ENCODE measurements around the gene CCDC170. TPM values are rescaled to one million over a fixed set of nuclear protein-coding genes. Genes with fewer than 3 reads are reported as not detected.

The CCDC170 gene
- total and polyA plus RNA-seq, 2 donors (not counting 1 experiment from before 2014, with no cell fraction given): 0.76 to 0.83 TPM

GRCh38 chr6:151498327-151498726 is 4.5 kb downstream of the CCDC170 start:
- Histone ChIP-seq H3K4me2 (ENCODE audit: extremely low read depth, insufficient read depth, low read length) (no peak overlapping the region), H3K27me3 (ENCODE audit: control insufficient read depth, insufficient read depth, low read length) (no peaks in the 10 kb centered on the region), H3K4me1 (ENCODE audit: control insufficient read depth, extremely low read depth, insufficient read depth, low read length) (peaks cover 2% of the 10 kb centered on the region), H2AFZ (ENCODE audit: low read length) (no peak overlapping the region), H3K9ac (ENCODE audit: insufficient read depth, low read length) (no peak overlapping the region), H3K9me3 (ENCODE audit: control insufficient read depth, insufficient read depth, low read depth, low read length) (no peaks in the 10 kb centered on the region), H3K4me3 (replicated peaks in 1 of 4; ENCODE audit: control extremely low read depth in 1 of 4, insufficient read depth in 1 of 4, low read depth in 3 of 4, low read length in 4 of 4) (no peak overlapping the region), H3K79me2 (ENCODE audit: control insufficient read depth, insufficient read depth, low read length) (no peaks in the 10 kb centered on the region), H4K20me1 (ENCODE audit: control insufficient read depth, extremely low read depth, insufficient read depth, low read length) (no peaks in the 10 kb centered on the region), H3K36me3 (ENCODE audit: control insufficient read depth, insufficient read depth, low read length) (no peaks in the 10 kb centered on the region), H3K27ac (ENCODE audit: insufficient read depth, low read length) (no peak overlapping the region)
- TF ChIP-seq CTCF (conservative IDR thresholded peaks at IDR 0.05 in 1 of 2, IDR thresholded peaks at IDR 0.05 in 1 of 2; ENCODE audit: low read depth in 1 of 2, low read length in 2 of 2) (no peak), EZH2 (IDR thresholded peaks at IDR 0.05; ENCODE audit: low read length, missing control alignments) (no peak)
- peak in 1 of 2 donors; percentile 27 for DNase-seq (ENCODE audit: low read depth in 2 of 2)

DNA sequence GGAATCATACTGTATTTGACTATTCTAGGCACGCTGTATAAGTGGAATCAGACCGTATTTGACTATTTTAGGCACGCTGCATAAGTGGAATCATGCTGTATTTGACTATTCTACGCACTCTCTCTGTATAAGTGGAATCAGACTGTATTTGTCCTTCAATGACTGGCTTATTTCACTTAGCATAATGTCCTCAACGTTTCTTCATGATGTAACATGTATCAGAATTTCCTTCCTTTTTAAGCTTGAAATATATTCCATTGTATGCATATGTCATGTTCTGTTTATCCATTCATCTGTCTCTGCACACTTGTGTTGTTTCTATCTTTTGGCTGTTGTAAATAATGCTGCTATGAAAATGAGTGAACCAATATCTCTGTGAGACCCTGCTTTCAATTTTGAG is 5.7 kb downstream of the CCDC170 start:
- DNase-seq (ENCODE audit: low read depth in 2 of 2): no peak

DNA sequence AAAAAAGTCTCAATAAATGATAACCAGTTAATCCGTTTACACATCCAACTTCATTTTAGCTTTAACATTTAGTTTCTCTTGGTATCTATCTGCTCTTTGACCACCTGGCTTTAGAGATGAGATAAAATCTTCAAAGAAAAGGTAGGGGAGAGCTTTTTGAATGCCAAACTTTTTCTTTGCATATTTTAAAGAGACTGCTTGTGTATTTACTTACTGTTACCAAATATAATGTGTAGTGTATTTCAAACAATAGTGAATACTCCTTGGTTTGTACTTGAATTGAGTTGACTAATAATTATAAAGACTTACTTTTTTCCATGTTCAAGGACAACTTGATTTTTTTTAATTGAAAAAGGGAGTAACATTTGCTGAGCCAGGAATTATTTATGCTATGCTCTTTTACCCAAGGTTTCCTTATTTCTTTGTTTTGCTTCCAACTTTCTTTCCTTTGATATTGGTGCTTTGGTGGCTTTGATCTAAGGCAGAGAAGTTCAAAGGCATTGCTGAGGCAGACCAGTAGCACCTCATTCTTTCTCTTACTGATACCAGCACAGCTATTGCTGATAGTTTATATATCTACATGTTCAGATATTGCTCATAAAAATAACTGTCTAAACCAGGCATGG is 7.8 kb downstream of the CCDC170 start:
- H3K9me3 ChIP-seq (ENCODE audit: control insufficient read depth, insufficient read depth, low read depth, low read length): no peaks in the 10 kb centered on the region
- no peaks in the 10 kb centered on the region for H3K27me3 ChIP-seq (ENCODE audit: control insufficient read depth, insufficient read depth, low read length)
- H4K20me1 ChIP-seq (ENCODE audit: control insufficient read depth, extremely low read depth, insufficient read depth, low read length): no peaks in the 10 kb centered on the region
- no peaks in the 10 kb centered on the region for H3K79me2 ChIP-seq (ENCODE audit: control insufficient read depth, insufficient read depth, low read length)
- H3K4me1 ChIP-seq (ENCODE audit: control insufficient read depth, extremely low read depth, insufficient read depth, low read length): no peaks in the 10 kb centered on the region
- H3K4me2 ChIP-seq (ENCODE audit: extremely low read depth, insufficient read depth, low read length): no peak overlapping the region
- H3K36me3 ChIP-seq (ENCODE audit: control insufficient read depth, insufficient read depth, low read length): no peaks in the 10 kb centered on the region
- no peak overlapping the region for H3K9ac ChIP-seq (ENCODE audit: insufficient read depth, low read length)
- TF ChIP-seq CTCF (conservative IDR thresholded peaks at IDR 0.05 in 1 of 2, IDR thresholded peaks at IDR 0.05 in 1 of 2; ENCODE audit: low read depth in 1 of 2, low read length in 2 of 2): no peak
- no peak for TF ChIP-seq EZH2 (IDR thresholded peaks at IDR 0.05; ENCODE audit: low read length, missing control alignments)
- H3K27ac ChIP-seq (ENCODE audit: insufficient read depth, low read length): no peak overlapping the region
- no peak overlapping the region for H3K4me3 ChIP-seq (replicated peaks in 1 of 4; ENCODE audit: control extremely low read depth in 1 of 4, insufficient read depth in 1 of 4, low read depth in 3 of 4, low read length in 4 of 4)
- no peak for DNase-seq (ENCODE audit: low read depth in 2 of 2)
- H2AFZ ChIP-seq (ENCODE audit: low read length): no peak overlapping the region

More for the DNA sequence above, 5.7 kb downstream of the CCDC170 start:
- H3K9me3 ChIP-seq (ENCODE audit: control insufficient read depth, insufficient read depth, low read depth, low read length): no peaks in the 10 kb centered on the region
- no peak overlapping the region for H3K9ac ChIP-seq (ENCODE audit: insufficient read depth, low read length)
- no peak overlapping the region for H2AFZ ChIP-seq (ENCODE audit: low read length)
- no peak for TF ChIP-seq EZH2 (IDR thresholded peaks at IDR 0.05; ENCODE audit: low read length, missing control alignments)
- TF ChIP-seq CTCF (conservative IDR thresholded peaks at IDR 0.05 in 1 of 2, IDR thresholded peaks at IDR 0.05 in 1 of 2; ENCODE audit: low read depth in 1 of 2, low read length in 2 of 2): no peak
- no peaks in the 10 kb centered on the region for H3K27me3 ChIP-seq (ENCODE audit: control insufficient read depth, insufficient read depth, low read length)
- H4K20me1 ChIP-seq (ENCODE audit: control insufficient read depth, extremely low read depth, insufficient read depth, low read length): no peaks in the 10 kb centered on the region
- no peaks in the 10 kb centered on the region for H3K79me2 ChIP-seq (ENCODE audit: control insufficient read depth, insufficient read depth, low read length)
- H3K27ac ChIP-seq (ENCODE audit: insufficient read depth, low read length): no peak overlapping the region
- no peak overlapping the region for H3K4me3 ChIP-seq (replicated peaks in 1 of 4; ENCODE audit: control extremely low read depth in 1 of 4, insufficient read depth in 1 of 4, low read depth in 3 of 4, low read length in 4 of 4)
- no peaks in the 10 kb centered on the region for H3K4me1 ChIP-seq (ENCODE audit: control insufficient read depth, extremely low read depth, insufficient read depth, low read length)
- H3K4me2 ChIP-seq (ENCODE audit: extremely low read depth, insufficient read depth, low read length): no peak overlapping the region
- no peaks in the 10 kb centered on the region for H3K36me3 ChIP-seq (ENCODE audit: control insufficient read depth, insufficient read depth, low read length)
